ENCODE measurements around the gene NR1I3. TPM values are rescaled to one million over a fixed set of nuclear protein-coding genes. Genes with fewer than 3 reads are reported as not detected.

NR1I3 gene
- total RNA-seq, 2 donors from 2014 or later = not detected

DNA sequence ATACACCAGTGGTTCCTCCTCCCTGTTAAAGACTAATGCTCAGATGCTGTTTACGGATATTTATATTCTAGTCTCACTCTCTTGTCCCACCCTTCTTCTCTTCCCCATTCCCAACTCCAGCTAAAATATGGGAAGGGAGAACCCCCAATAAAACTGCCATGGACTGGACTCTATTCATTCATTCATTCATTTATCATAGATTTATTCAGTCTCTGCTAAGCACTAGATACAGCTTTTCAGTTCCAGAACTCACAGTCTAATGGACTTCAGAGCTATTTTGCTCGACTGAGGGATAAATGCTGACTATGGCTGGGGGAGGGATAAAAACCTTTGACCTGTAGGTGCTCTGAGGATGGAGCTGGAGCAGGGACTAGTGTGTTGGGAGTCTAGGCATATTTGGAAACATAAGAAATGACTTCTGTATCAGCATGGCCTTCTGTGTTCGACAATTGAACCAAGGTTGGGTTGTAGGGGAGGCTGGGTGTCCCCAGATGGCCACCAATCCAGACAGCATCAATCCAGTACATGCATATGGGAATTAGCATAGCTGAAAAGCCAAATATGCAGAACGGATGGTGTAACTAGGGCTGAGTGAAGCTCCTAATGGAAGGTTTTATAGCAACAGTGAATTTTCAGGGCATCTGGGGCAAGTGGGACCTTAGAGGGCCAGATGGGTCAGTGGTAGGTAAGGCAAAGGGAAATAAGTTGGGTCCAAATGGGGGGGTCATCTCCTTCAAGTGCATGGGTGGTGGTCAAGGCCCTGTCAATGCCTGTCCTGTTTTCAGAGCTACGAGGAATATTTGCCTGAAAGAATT lies 18.7 kb downstream of the NR1I3 start:
- no peak for DNase-seq
- intact Hi-C loops (cut with DNase I) = no loop called here
- H3K4me3 ChIP-seq = no peak overlapping the region
- H3K27me3 ChIP-seq = no peaks in the 10 kb centered on the region
- H3K27ac ChIP-seq = no peak overlapping the region
- no peak for ATAC-seq
- 67 to 74% methylated on average over 5 of the region's 5 CpGs for WGBS, 2 donors
- TF ChIP-seq POLR2A (IDR thresholded peaks at IDR 0.05) = no peak
- TF ChIP-seq, protein P1, sequence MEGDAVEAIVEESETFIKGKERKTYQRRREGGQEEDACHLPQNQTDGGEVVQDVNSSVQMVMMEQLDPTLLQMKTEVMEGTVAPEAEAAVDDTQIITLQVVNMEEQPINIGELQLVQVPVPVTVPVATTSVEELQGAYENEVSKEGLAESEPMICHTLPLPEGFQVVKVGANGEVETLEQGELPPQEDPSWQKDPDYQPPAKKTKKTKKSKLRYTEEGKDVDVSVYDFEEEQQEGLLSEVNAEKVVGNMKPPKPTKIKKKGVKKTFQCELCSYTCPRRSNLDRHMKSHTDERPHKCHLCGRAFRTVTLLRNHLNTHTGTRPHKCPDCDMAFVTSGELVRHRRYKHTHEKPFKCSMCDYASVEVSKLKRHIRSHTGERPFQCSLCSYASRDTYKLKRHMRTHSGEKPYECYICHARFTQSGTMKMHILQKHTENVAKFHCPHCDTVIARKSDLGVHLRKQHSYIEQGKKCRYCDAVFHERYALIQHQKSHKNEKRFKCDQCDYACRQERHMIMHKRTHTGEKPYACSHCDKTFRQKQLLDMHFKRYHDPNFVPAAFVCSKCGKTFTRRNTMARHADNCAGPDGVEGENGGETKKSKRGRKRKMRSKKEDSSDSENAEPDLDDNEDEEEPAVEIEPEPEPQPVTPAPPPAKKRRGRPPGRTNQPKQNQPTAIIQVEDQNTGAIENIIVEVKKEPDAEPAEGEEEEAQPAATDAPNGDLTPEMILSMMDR (IDR thresholded peaks at IDR 0.05) = no peak
- peaks cover 0 to 4% of the 10 kb centered on the region in 2 donors for H3K36me3 ChIP-seq (replicated peaks in 1 of 2; ENCODE audit: insufficient read depth in 1 of 2, low read depth in 2 of 2)
- no peaks in the 10 kb centered on the region for H3K9me3 ChIP-seq
- peaks cover 4% of the 10 kb centered on the region for H3K4me1 ChIP-seq

DNA sequence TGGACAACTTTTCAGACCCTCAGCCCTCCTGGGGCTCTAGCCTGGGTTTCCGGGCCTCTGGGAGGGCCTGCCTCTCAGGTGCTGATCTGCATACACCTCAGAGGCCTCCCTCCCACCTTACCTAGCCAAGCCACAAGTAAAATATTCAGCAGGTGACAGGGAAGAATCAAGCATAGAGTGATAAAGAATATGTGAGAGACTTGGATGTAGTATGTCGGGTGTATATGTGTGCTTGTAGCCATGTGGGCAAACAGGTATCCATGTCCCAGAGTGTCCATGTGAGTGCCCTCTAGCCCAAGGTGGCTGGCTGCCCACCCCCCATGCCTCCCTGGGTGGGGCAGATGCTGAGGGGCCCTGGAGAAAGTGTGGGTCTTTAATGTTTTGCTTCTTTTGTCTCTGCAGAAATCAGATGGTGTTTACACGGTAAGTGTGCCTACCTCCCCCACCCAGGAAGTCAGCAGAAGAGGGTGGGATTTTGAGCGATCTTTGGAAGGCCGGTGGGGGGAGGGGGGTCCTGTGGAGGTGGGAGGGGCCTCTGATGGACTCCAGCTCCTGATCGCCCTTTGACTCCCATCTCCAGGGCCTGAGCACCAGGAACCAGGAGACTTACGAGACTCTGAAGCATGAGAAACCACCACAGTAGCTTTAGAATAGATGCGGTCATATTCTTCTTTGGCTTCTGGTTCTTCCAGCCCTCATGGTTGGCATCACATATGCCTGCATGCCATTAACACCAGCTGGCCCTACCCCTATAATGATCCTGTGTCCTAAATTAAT lies 19.5 kb downstream of the NR1I3 start:
- intact Hi-C loops (cut with DNase I) = no loop called here
- no peak for ATAC-seq
- 55 to 66% methylated on average over 7 to 8 of the region's 8 CpGs for WGBS, 2 donors
- H3K36me3 ChIP-seq (replicated peaks in 1 of 2; ENCODE audit: insufficient read depth in 1 of 2, low read depth in 2 of 2) = peaks cover 0 to 12% of the 10 kb centered on the region in 2 donors
- H3K9me3 ChIP-seq = no peaks in the 10 kb centered on the region
- no peaks in the 10 kb centered on the region for H3K4me1 ChIP-seq
- TF ChIP-seq, protein P1 (IDR thresholded peaks at IDR 0.05) = no peak
- no peak for TF ChIP-seq POLR2A (IDR thresholded peaks at IDR 0.05)
- DNase-seq = no peak
- H3K27me3 ChIP-seq = no peaks in the 10 kb centered on the region
- H3K4me3 ChIP-seq = no peak overlapping the region
- H3K27ac ChIP-seq = no peak overlapping the region

DNA sequence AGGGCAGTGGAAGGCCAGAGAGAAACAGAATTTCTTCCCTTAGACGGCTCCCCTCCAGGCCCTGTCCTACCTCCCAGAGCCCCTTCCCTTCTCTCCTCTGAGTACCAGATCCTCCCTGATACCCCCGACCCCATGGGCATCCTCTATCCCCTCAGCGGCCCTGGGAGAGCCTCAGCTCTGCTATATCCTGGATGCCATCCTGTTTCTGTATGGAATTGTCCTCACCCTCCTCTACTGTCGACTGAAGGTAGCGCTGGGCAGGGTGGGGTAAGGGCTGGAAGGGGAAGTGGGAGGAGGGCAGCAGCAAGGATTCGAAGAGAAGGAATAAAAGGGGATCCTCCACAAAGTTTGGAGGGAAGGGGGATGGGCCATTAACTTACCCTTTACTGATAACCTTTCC lies 20.2 kb downstream of the NR1I3 start:
- WGBS, 2 donors = 47 to 56% methylated on average over 5 to 6 of the region's 6 CpGs
- intact Hi-C loops (cut with DNase I) = no loop called here
- no peaks in the 10 kb centered on the region for H3K9me3 ChIP-seq
- ATAC-seq (no peak), DNase-seq (no peak)
- peaks cover 3 to 18% of the 10 kb centered on the region in 2 donors for H3K36me3 ChIP-seq (replicated peaks in 1 of 2; ENCODE audit: insufficient read depth in 1 of 2, low read depth in 2 of 2)
- TF ChIP-seq, protein P1 (IDR thresholded peaks at IDR 0.05) = no peak
- TF ChIP-seq POLR2A (IDR thresholded peaks at IDR 0.05) = no peak
- H3K27me3 ChIP-seq = no peaks in the 10 kb centered on the region
- H3K27ac ChIP-seq = peak overlapping the region in 1 of 4 donors; percentile 78
- H3K4me3 ChIP-seq = no peak overlapping the region
- no peaks in the 10 kb centered on the region for H3K4me1 ChIP-seq

DNA sequence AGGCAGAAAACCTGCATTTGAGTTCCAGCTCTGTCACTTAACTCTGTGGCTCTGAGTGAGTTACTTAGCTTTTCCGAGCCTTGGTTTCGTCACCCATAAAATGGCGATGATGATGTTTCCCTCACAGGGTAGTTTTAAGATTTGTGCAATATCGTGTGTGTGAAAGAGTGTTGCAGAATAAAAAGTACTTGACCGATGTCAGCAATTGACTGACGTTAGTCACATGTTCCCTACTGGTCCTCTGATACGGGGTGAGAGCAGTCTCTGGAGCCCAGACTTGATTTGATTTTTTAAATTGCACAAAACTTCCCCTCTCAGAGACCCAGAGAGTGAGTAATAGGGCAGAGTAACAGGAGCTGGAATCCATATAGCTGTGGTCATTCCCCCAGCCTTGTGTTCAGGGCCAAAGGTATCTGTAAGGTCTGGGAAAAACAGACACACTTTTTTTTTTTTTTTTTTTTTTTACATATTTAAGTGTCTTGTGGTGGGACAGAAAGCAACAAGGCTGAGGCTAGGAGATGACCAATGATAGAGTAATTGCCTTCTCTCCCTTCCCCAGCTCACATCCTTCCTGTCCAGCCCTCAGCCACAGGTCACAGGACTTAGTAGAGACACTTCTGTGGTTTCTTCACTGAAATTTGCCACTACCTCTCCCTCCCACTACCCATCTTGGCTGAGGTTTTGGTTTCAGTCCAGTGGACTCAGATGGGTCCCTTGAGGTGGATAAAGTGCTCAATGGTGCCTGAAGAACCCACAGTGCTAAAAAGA lies 20.9 kb downstream of the NR1I3 start:
- no peaks in the 10 kb centered on the region for H3K4me1 ChIP-seq
- TF ChIP-seq, protein P1 (IDR thresholded peaks at IDR 0.05) = no peak
- TF ChIP-seq POLR2A (IDR thresholded peaks at IDR 0.05) = peak in 1 of 3 donors; percentile 66
- DNase-seq (peak in 1 of 4 donors; percentile 60), ATAC-seq (peak; percentile 49)
- 34 to 49% methylated on average over 7 of the region's 7 CpGs for WGBS, 2 donors
- H3K27me3 ChIP-seq = no peaks in the 10 kb centered on the region
- peak overlapping the region in 2 of 4 donors; percentile 54 to 78 for H3K27ac ChIP-seq
- H3K4me3 ChIP-seq = no peak overlapping the region
- intact Hi-C loops (cut with DNase I) = no loop called here
- peaks cover 8 to 21% of the 10 kb centered on the region in 2 donors for H3K36me3 ChIP-seq (replicated peaks in 1 of 2; ENCODE audit: insufficient read depth in 1 of 2, low read depth in 2 of 2)
- H3K9me3 ChIP-seq = no peaks in the 10 kb centered on the region
